ENCODE data around the gene ABCG8.

The ABCG8 gene

DNA sequence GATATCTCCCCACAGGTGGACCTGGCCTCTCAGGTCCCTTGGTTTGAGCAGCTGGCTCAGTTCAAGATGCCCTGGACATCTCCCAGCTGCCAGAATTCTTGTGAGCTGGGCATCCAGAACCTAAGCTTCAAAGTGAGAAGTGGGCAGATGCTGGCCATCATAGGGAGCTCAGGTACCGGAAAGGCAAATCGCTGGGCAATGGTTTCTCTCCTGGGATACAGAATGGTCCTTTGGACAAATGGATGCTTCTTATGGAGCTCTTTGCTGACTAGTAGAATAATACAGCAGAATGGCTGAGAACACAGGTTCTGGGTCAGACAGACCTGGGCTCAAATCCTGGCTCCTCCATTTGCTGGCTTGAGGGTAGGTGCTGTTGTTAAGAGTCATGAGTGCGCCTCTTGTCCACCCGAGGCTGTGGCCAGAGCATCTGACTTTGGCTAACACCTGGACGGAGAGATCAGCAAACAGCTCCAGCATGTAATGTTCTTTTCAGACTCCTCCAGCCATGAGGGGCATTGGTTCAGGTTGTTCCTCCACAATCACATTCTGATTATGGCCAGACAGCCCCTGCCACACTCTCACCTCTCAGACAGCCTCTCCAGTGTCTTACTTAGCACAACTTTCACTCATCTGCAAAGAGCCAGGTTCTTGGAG is 7.5 kb downstream of the ABCG8 start:
- Histone ChIP-seq H3K79me2 (ENCODE audit: control insufficient read depth, insufficient read depth, low read length) (no peaks in the 10 kb centered on the region), H3K27me3 (ENCODE audit: insufficient read depth, low read length, poor library complexity) (no peaks in the 10 kb centered on the region)
- WGBS (ENCODE audit: extremely low coverage, insufficient coverage, low lambda C conversion rate) = no CpG with 5 or more reads among the region's 5 CpGs

DNA sequence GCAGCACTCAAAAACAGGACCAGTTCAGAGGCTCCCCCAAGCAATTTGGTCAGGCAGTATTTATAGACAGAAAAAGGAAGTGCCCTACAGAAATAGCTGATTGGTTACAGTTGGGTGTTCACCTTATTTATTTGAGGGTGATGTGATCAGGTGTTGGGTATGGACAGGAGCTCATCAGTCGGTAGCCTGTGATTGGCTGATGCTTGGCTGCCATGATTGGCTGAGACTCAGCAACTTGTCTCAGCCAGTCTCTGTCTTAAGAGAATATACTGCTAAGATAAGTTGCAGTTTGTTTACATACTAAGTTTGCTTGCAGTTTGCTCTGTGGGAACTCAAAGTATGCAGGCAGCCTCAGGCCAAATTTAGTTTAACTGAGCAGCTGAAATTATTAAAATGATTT is 9.4 kb downstream of the ABCG8 start:
- Histone ChIP-seq H3K27ac (ENCODE audit: low read depth, low read length) (no peak overlapping the region), H3K79me2 (ENCODE audit: control insufficient read depth, insufficient read depth, low read length) (no peaks in the 10 kb centered on the region), H2BK120ac (ENCODE audit: low read depth, low read length) (no peak overlapping the region), H3K36me3 (ENCODE audit: control insufficient read depth, insufficient read depth, low read length) (no peaks in the 10 kb centered on the region), H2BK15ac (replicated peaks; ENCODE audit: low read depth) (no peak overlapping the region), H3K27me3 (ENCODE audit: insufficient read depth, low read length, poor library complexity) (no peaks in the 10 kb centered on the region), H4K8ac (ENCODE audit: low read depth, low read length) (no peak overlapping the region), H3K4me3 (ENCODE audit: low read length) (no peak overlapping the region), H3K79me1 (ENCODE audit: low read length) (no peaks in the 10 kb centered on the region), H3K9ac (ENCODE audit: low read length) (no peak overlapping the region), H3K4me2 (ENCODE audit: low read length) (no peak overlapping the region), H3K56ac (ENCODE audit: low read length) (no peak overlapping the region), H4K5ac (ENCODE audit: low read length) (no peak overlapping the region), H2AK5ac (ENCODE audit: low read length) (no peak overlapping the region), H3K4me1 (ENCODE audit: control insufficient read depth, low read depth, low read length) (no peaks in the 10 kb centered on the region), H3K23ac (ENCODE audit: low read length) (no peak overlapping the region), H3K4ac (ENCODE audit: low read depth, low read length) (no peak overlapping the region), H2BK5ac (ENCODE audit: low read length) (no peak overlapping the region), H3K18ac (ENCODE audit: low read length) (no peak overlapping the region)
- no peak for DNase-seq
- WGBS (ENCODE audit: extremely low coverage, insufficient coverage, low lambda C conversion rate) = no CpG with 5 or more reads among the region's 1 CpG

More for the DNA sequence above, 7.5 kb downstream of the ABCG8 start:
- no peak overlapping the region for H3K4ac ChIP-seq (ENCODE audit: low read depth, low read length)
- no peak overlapping the region for H3K9ac ChIP-seq (ENCODE audit: low read length)
- H3K79me1 ChIP-seq (ENCODE audit: low read length) = no peaks in the 10 kb centered on the region
- H3K4me3 ChIP-seq (ENCODE audit: low read length) = no peak overlapping the region
- H2BK15ac ChIP-seq (replicated peaks; ENCODE audit: low read depth) = no peak overlapping the region
- no peak overlapping the region for H2BK120ac ChIP-seq (ENCODE audit: low read depth, low read length)
- H3K23ac ChIP-seq (ENCODE audit: low read length) = no peak overlapping the region
- no peak overlapping the region for H4K8ac ChIP-seq (ENCODE audit: low read depth, low read length)
- no peak overlapping the region for H2BK5ac ChIP-seq (ENCODE audit: low read length)
- no peak overlapping the region for H3K18ac ChIP-seq (ENCODE audit: low read length)
- no peaks in the 10 kb centered on the region for H3K4me1 ChIP-seq (ENCODE audit: control insufficient read depth, low read depth, low read length)
- H3K36me3 ChIP-seq (ENCODE audit: control insufficient read depth, insufficient read depth, low read length) = no peaks in the 10 kb centered on the region
- H3K4me2 ChIP-seq (ENCODE audit: low read length) = no peak overlapping the region
- H3K27ac ChIP-seq (ENCODE audit: low read depth, low read length) = no peak overlapping the region
- no peak overlapping the region for H2AK5ac ChIP-seq (ENCODE audit: low read length)
- no peak overlapping the region for H4K5ac ChIP-seq (ENCODE audit: low read length)
- no peak for DNase-seq
- H3K56ac ChIP-seq (ENCODE audit: low read length) = no peak overlapping the region

DNA sequence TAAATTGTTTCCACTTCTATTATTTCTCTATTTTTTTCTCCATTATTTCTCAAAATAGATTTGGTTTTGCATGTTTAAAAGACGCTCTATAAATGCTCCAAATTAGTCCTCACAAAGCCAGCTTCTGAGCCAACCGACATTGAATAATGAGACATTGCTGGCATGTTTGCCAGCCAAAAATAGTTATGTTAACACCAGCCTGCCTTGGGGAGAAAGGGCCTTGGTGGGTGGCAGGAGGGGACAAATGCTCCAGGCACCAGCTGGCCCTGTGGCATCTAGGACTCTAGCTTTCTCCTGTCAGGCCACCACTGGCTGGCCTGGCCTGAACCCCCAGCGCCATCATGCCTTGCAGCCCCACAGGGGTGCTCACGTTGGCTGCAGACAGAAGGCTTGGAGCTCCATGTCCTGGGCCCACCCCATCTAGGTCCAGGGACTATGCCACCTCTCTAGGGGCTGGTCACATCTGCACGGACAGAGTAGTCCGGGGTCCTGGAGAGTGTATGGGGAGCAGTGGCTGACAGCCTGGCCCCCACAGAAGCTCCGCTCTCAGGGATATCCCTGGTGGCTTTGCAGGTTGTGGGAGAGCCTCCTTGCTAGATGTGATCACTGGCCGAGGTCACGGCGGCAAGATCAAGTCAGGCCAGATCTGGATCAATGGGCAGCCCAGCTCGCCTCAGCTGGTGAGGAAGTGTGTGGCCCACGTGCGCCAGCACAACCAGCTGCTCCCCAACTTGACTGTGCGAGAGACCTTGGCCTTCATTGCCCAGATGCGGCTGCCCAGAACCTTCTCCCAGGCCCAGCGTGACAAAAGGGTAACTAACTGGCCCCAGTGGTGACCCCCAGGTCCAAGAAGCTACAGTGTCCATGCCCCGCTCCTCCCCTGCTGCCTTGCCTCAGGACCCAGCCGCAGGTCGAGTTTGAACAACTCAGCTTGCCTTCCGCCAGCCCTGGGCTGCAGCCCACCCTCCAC is 12.5 kb downstream of the ABCG8 start:
- Histone ChIP-seq H2AK5ac (ENCODE audit: low read length) (no peak overlapping the region), H3K9ac (ENCODE audit: low read length) (no peak overlapping the region), H2BK120ac (ENCODE audit: low read depth, low read length) (no peak overlapping the region), H3K79me1 (ENCODE audit: low read length) (no peaks in the 10 kb centered on the region), H3K4me3 (ENCODE audit: low read length) (no peak overlapping the region), H3K27me3 (ENCODE audit: insufficient read depth, low read length, poor library complexity) (no peaks in the 10 kb centered on the region), H3K18ac (ENCODE audit: low read length) (no peak overlapping the region), H3K27ac (ENCODE audit: low read depth, low read length) (no peak overlapping the region), H3K56ac (ENCODE audit: low read length) (no peak overlapping the region), H3K36me3 (ENCODE audit: control insufficient read depth, insufficient read depth, low read length) (no peaks in the 10 kb centered on the region), H3K79me2 (ENCODE audit: control insufficient read depth, insufficient read depth, low read length) (no peaks in the 10 kb centered on the region), H2BK15ac (replicated peaks; ENCODE audit: low read depth) (no peak overlapping the region), H3K23ac (ENCODE audit: low read length) (no peak overlapping the region), H2BK5ac (ENCODE audit: low read length) (no peak overlapping the region), H4K5ac (ENCODE audit: low read length) (no peak overlapping the region), H3K4me1 (ENCODE audit: control insufficient read depth, low read depth, low read length) (no peaks in the 10 kb centered on the region), H3K4ac (ENCODE audit: low read depth, low read length) (no peak overlapping the region), H4K8ac (ENCODE audit: low read depth, low read length) (no peak overlapping the region), H3K4me2 (ENCODE audit: low read length) (no peak overlapping the region)
- no CpG with 5 or more reads among the region's 20 CpGs for WGBS (ENCODE audit: extremely low coverage, insufficient coverage, low lambda C conversion rate)
- no peak for DNase-seq

DNA sequence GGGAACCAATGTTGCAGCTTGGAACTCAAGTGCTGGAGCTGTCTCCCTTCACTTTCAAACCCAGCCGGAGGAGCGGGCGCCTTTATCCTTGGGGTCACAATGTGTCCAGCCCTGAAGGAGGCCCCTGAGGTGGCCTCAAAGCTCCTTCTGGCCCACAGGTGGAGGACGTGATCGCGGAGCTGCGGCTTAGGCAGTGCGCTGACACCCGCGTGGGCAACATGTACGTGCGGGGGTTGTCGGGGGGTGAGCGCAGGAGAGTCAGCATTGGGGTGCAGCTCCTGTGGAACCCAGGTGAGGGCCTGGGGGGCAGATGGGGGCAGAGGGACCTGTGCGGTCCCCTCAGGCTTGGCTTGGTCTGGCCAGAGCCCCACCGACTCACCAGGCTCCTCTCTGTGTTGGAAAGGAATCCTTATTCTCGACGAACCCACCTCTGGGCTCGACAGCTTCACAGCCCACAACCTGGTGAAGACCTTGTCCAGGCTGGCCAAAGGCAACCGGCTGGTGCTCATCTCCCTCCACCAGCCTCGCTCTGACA is 13.5 kb downstream of the ABCG8 start:
- no CpG with 5 or more reads among the region's 21 CpGs for whole genome bisulfite sequencing (ENCODE audit: extremely low coverage, insufficient coverage, low lambda C conversion rate)
- no peak overlapping the region for H3K27ac ChIP-seq (ENCODE audit: low read depth, low read length)
- no peak for DNase-seq
- H3K36me3 ChIP-seq (ENCODE audit: control insufficient read depth, insufficient read depth, low read length) = no peaks in the 10 kb centered on the region
- H3K23ac ChIP-seq (ENCODE audit: low read length) = no peak overlapping the region
- H3K4me3 ChIP-seq (ENCODE audit: low read length) = no peak overlapping the region
- no peak overlapping the region for H3K56ac ChIP-seq (ENCODE audit: low read length)
- no peak overlapping the region for H4K8ac ChIP-seq (ENCODE audit: low read depth, low read length)
- H3K79me2 ChIP-seq (ENCODE audit: control insufficient read depth, insufficient read depth, low read length) = no peaks in the 10 kb centered on the region
- H3K18ac ChIP-seq (ENCODE audit: low read length) = no peak overlapping the region
- H2BK120ac ChIP-seq (ENCODE audit: low read depth, low read length) = no peak overlapping the region
- H2BK15ac ChIP-seq (replicated peaks; ENCODE audit: low read depth) = no peak overlapping the region
- no peak overlapping the region for H2BK5ac ChIP-seq (ENCODE audit: low read length)
- H3K79me1 ChIP-seq (ENCODE audit: low read length) = no peaks in the 10 kb centered on the region
- no peak overlapping the region for H2AK5ac ChIP-seq (ENCODE audit: low read length)
- no peak overlapping the region for H3K4me2 ChIP-seq (ENCODE audit: low read length)
- H4K5ac ChIP-seq (ENCODE audit: low read length) = no peak overlapping the region
- H3K4ac ChIP-seq (ENCODE audit: low read depth, low read length) = no peak overlapping the region
- H3K4me1 ChIP-seq (ENCODE audit: control insufficient read depth, low read depth, low read length) = no peaks in the 10 kb centered on the region
- H3K27me3 ChIP-seq (ENCODE audit: insufficient read depth, low read length, poor library complexity) = no peaks in the 10 kb centered on the region
- H3K9ac ChIP-seq (ENCODE audit: low read length) = no peak overlapping the region

DNA sequence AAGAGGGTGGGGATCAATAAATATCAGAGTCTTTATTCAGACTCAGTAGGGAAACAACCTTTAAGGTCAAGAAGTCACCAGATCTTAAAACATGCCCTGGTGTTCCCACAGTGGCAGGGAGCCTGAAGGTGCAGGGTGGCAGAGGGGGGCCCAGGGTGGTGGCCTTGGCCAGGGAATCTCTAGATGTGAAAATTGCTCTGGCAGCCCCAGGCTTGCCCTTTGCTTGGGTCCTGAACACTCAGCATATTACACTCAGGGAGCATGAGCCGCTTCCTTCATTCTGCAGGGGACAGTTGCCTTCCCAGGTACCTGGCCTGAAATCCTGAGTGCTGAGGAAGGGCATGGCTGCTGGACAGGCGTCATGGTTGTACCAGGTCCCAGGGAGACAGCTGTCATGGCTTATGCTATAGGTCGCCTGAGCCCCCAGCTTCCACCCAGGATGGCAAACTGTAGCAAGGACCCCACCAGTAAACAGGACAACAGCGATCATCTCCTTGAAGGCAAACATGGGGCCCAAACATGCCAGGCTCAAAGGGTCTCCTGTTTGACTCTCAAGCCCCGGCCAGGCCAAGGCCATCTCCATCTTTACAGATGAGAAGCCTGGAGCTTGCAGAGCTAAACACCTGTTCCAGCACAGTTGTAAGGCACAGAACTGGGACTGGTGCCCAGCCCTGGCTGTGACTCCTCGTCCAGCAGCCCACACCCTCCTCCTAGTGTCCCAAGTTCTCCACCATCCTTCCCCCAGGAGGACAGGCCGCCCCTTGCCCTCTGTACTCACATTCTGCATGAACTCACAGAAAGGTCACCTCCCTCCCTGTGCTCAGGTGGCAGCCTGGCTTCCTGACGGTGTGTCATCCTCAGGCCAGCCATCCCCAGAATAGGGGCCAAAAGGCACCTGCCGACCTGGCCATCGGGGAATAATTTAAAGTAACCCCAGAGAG is 14.6 kb downstream of the ABCG8 start:
- Histone ChIP-seq H3K4me1 (ENCODE audit: control insufficient read depth, low read depth, low read length) (no peaks in the 10 kb centered on the region), H3K4ac (ENCODE audit: low read depth, low read length) (no peak overlapping the region), H3K18ac (ENCODE audit: low read length) (no peak overlapping the region), H3K27me3 (ENCODE audit: insufficient read depth, low read length, poor library complexity) (no peaks in the 10 kb centered on the region), H2BK5ac (ENCODE audit: low read length) (no peak overlapping the region), H4K5ac (ENCODE audit: low read length) (no peak overlapping the region), H3K23ac (ENCODE audit: low read length) (no peak overlapping the region), H3K79me1 (ENCODE audit: low read length) (no peaks in the 10 kb centered on the region), H4K8ac (ENCODE audit: low read depth, low read length) (no peak overlapping the region), H3K56ac (ENCODE audit: low read length) (no peak overlapping the region), H2BK15ac (replicated peaks; ENCODE audit: low read depth) (no peak overlapping the region), H2AK5ac (ENCODE audit: low read length) (no peak overlapping the region), H2BK120ac (ENCODE audit: low read depth, low read length) (no peak overlapping the region), H3K9ac (ENCODE audit: low read length) (no peak overlapping the region), H3K4me2 (ENCODE audit: low read length) (no peak overlapping the region), H3K27ac (ENCODE audit: low read depth, low read length) (no peak overlapping the region), H3K4me3 (ENCODE audit: low read length) (no peak overlapping the region), H3K79me2 (ENCODE audit: control insufficient read depth, insufficient read depth, low read length) (no peaks in the 10 kb centered on the region), H3K36me3 (ENCODE audit: control insufficient read depth, insufficient read depth, low read length) (no peaks in the 10 kb centered on the region)
- no peak for DNase-seq
- no CpG with 5 or more reads among the region's 10 CpGs for WGBS (ENCODE audit: extremely low coverage, insufficient coverage, low lambda C conversion rate)

Data from mesendoderm (in vitro differentiated cells).